HFFc6 (cell line): Measurements from ENCODE around the gene FBRSL1. TPM values are rescaled to one million over a fixed set of nuclear protein-coding genes. Genes with fewer than 3 reads are reported as not detected.

Experiments
- DNase-seq: peaks from one replicate; pipeline ENCODE4 v3.0.0-alpha.2; 2018
- H3K27ac Mint-ChIP-seq: 2 replicates; pipeline ENCODE4 v1.8.0; 2020; ENCODE audit warnings: mild to moderate bottlenecking, mixed read lengths
- H3K27me3 Mint-ChIP-seq: 2 replicates; pipeline ENCODE4 v1.8.0; 2021; ENCODE audit warnings: mild to moderate bottlenecking, moderate library complexity, mixed read lengths; ENCODE audit not compliant: insufficient read depth
- H3K36me3 Mint-ChIP-seq: 2 replicates; pipeline ENCODE4 v1.8.0; 2021; ENCODE audit warnings: low read depth, mixed read lengths
- H3K4me1 Mint-ChIP-seq: 2 replicates; pipeline ENCODE4 v1.8.0; 2020; ENCODE audit warnings: low read depth, mixed read lengths
- H3K4me3 Mint-ChIP-seq: 2 replicates; pipeline ENCODE4 v1.8.0; 2020; ENCODE audit warnings: mild to moderate bottlenecking, moderate library complexity, mixed read lengths
- H3K9me3 Mint-ChIP-seq: 2 replicates; pipeline ENCODE4 v1.8.0; 2020; ENCODE audit warnings: mild to moderate bottlenecking, mixed read lengths
- CTCF ChIP-seq: fragments of 200-600 bp; sonication (generic); IDR thresholded peaks from 2 replicates; pipeline ENCODE4 v1.5.0; 2021; ENCODE audit warnings: antibody characterized with exemption, mild to moderate bottlenecking
- total RNA-seq, 6 experiments: library from RNA; stranded (reverse); fragmentation: NEBNext Ultra II Directional; extraction: Animal tissue kit (Norgen Biotek cat#: 25700); gene quantifications; 2 replicates in 1 of 6; 3 replicates in 5 of 6; pipeline ENCODE4 v1.2.3, GENCODE V29; 2021

FBRSL1 gene
- total RNA-seq, 6 experiments from 2014 or later: 25.1 to 34.0 (median 30.1) TPM

GRCh38 chr12:132502882-132503193, 12.9 kb downstream of the FBRSL1 start:
- no peak for DNase-seq
- H3K27me3 Mint-ChIP-seq: no peaks in the 10 kb centered on the region
- H3K4me1 Mint-ChIP-seq: peaks cover 16% of the 10 kb centered on the region
- no peaks in the 10 kb centered on the region for H3K9me3 Mint-ChIP-seq
- no peaks in the 10 kb centered on the region for H3K36me3 Mint-ChIP-seq
- TF ChIP-seq CTCF: no peak
- H3K4me3 Mint-ChIP-seq: no peak overlapping the region
- no peak overlapping the region for H3K27ac Mint-ChIP-seq

GRCh38 chr12:132503618-132504204, 13.8 kb downstream of the FBRSL1 start:
- Mint-ChIP-seq H3K27me3 (no peaks in the 10 kb centered on the region), H3K4me3 (no peak overlapping the region), H3K4me1 (peaks cover 16% of the 10 kb centered on the region), H3K9me3 (no peaks in the 10 kb centered on the region), H3K27ac (no peak overlapping the region), H3K36me3 (no peaks in the 10 kb centered on the region)
- TF ChIP-seq CTCF: no peak
- no peak for DNase-seq

- H3K4me3 Mint-ChIP-seq: no peak overlapping the region
- no peaks in the 10 kb centered on the region for H3K27me3 Mint-ChIP-seq
- no peaks in the 10 kb centered on the region for H3K36me3 Mint-ChIP-seq
- H3K9me3 Mint-ChIP-seq: no peaks in the 10 kb centered on the region
- no peak for TF ChIP-seq CTCF
- no peak overlapping the region for H3K27ac Mint-ChIP-seq
- peaks cover 16% of the 10 kb centered on the region for H3K4me1 Mint-ChIP-seq
- DNase-seq: no peak
These were observed 15.3 kb downstream of the FBRSL1 start for GRCh38 chr12:132505105-132505851.

- H3K36me3 Mint-ChIP-seq: no peaks in the 10 kb centered on the region
- peaks cover 16% of the 10 kb centered on the region for H3K4me1 Mint-ChIP-seq
- H3K27me3 Mint-ChIP-seq: no peaks in the 10 kb centered on the region
- H3K9me3 Mint-ChIP-seq: no peaks in the 10 kb centered on the region
- no peak overlapping the region for H3K4me3 Mint-ChIP-seq
- no peak for TF ChIP-seq CTCF
- H3K27ac Mint-ChIP-seq: no peak overlapping the region
- no peak for DNase-seq
These were observed 15.9 kb downstream of the FBRSL1 start for GRCh38 chr12:132505852-132506219.

GRCh38 chr12:132506328-132507160, 16.6 kb downstream of the FBRSL1 start:
- H3K36me3 Mint-ChIP-seq: no peaks in the 10 kb centered on the region
- peak; percentile 60 for DNase-seq
- no peaks in the 10 kb centered on the region for H3K27me3 Mint-ChIP-seq
- H3K4me3 Mint-ChIP-seq: peak overlapping the region; percentile 52
- peak overlapping the region; percentile 54 for H3K27ac Mint-ChIP-seq
- peaks cover 16% of the 10 kb centered on the region for H3K4me1 Mint-ChIP-seq
- H3K9me3 Mint-ChIP-seq: no peaks in the 10 kb centered on the region
- TF ChIP-seq CTCF: no peak
